Measurements from ENCODE around the gene UBE2E2.

The UBE2E2 gene

GRCh38 chr3:23455775-23456174 lies 252.6 kb downstream of the UBE2E2 start:
- intact Hi-C loops (cut with micrococcal nuclease), result no loop called here
- Mint-ChIP-seq H3K9me3 (peaks cover 8% of the 10 kb centered on the region), H3K4me3 (no peak overlapping the region), H3K36me3 (ENCODE audit: low read depth) (no peaks in the 10 kb centered on the region), H3K27me3 (no peaks in the 10 kb centered on the region), H3K4me1 (ENCODE audit: low read depth) (peaks cover 12% of the 10 kb centered on the region), H3K27ac (no peak overlapping the region)

DNA sequence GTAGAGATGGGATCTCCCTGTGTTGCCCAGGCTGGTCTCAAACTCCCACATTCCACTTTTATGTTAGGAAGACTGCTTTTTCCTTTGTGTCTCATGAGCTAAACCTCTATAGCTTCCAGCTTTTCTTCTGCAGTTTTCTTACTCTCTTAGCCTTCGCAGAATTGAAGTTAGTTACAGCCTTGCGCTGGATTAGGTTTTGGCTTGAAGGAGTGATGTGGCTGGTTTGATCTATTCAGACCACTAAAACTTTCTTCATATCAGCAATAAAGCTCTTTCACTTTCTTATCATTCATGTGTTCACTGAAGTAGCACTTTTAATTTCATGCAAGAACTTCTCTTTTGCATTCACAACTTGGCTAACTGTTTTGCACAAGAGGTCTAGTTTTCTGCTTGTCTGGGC lies 254.6 kb downstream of the UBE2E2 start:
- Mint-ChIP-seq H3K9me3 (peaks cover 8% of the 10 kb centered on the region), H3K27ac (no peak overlapping the region), H3K4me3 (no peak overlapping the region), H3K36me3 (ENCODE audit: low read depth) (no peaks in the 10 kb centered on the region), H3K27me3 (no peaks in the 10 kb centered on the region), H3K4me1 (ENCODE audit: low read depth) (peaks cover 12% of the 10 kb centered on the region)
- intact Hi-C loops (cut with micrococcal nuclease), result no loop called here

DNA sequence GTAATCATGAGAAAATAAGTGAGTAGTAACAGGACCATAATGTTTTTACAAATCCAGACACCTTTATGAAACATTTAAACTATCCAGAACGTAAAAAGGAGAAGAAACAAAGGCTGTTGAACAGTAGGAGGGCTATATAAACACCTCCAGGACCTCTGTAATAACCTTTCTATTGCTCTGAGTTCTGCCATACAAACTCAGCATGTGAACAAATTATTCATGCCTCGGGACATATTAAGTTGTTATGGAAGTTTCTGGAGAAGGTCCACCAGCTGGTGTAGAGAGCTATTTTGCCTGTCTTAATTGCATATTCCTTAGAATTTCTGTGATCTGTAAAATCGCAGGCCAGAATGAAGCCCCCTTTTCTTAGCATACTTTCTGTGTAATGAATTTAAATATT lies 256.3 kb downstream of the UBE2E2 start:
- Mint-ChIP-seq H3K27ac (no peak overlapping the region), H3K36me3 (ENCODE audit: low read depth) (no peaks in the 10 kb centered on the region), H3K9me3 (peaks cover 8% of the 10 kb centered on the region), H3K27me3 (no peaks in the 10 kb centered on the region), H3K4me3 (no peak overlapping the region), H3K4me1 (ENCODE audit: low read depth) (peaks cover 12% of the 10 kb centered on the region)
- intact Hi-C loops (cut with micrococcal nuclease), result no loop called here

DNA sequence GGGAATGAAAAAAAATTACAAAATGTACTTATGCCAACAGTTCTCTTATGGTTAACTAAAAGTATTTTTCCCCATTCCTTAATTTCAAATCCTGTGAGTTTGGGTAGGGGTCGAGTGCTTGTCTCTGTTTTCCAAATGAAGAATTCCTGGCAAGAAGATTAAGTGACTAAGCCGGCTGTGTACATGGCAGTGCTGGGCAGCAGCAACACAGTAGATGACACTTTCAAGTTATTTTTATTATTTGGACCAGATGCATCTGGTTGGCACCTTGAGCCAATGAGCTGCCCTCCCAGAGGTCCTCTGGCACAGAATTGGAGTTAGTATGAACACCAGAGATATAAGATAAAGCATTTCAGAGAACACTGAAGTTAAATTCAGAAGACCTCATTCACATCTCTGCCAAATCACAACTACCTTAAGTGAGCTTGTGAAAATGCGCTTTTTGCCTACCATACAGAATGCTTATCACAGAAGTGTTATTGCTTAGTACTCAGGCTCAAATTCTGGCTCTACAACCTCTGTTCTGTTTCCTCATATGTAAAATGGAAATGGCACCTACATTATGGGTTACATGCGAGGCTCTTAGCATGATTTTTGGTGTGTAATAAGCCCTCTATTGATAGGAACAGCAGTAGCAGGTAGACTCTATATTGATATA lies 256.9 kb downstream of the UBE2E2 start:
- H3K4me1 Mint-ChIP-seq (ENCODE audit: low read depth), result peaks cover 6% of the 10 kb centered on the region
- no peaks in the 10 kb centered on the region for H3K27me3 Mint-ChIP-seq
- H3K4me3 Mint-ChIP-seq, result no peak overlapping the region
- no peaks in the 10 kb centered on the region for H3K36me3 Mint-ChIP-seq (ENCODE audit: low read depth)
- H3K27ac Mint-ChIP-seq, result no peak overlapping the region
- H3K9me3 Mint-ChIP-seq, result peaks cover 8% of the 10 kb centered on the region
- intact Hi-C loops (cut with micrococcal nuclease), result no loop called here

DNA sequence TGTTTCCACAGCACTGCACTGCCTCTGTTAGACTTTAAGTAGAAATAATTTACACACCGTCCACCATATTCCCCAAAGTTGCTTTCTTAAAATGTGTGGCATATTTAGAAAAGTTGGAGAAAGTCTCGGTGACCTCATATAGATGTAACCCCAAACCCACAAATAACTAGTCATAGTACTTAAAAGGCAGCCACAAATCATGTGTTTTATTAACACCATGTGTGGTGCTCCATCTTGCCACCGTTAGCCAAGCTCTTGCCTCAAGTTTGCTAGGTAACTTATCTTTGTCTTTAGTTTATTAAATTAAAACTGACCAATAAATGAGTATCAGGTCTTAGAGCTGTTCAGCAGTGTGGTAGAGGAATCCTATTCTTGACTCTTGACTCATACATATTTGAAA lies 257.9 kb downstream of the UBE2E2 start:
- Mint-ChIP-seq H3K27me3 (no peaks in the 10 kb centered on the region), H3K4me1 (ENCODE audit: low read depth) (peaks cover 6% of the 10 kb centered on the region), H3K4me3 (no peak overlapping the region), H3K36me3 (ENCODE audit: low read depth) (no peaks in the 10 kb centered on the region), H3K27ac (no peak overlapping the region), H3K9me3 (peaks cover 4% of the 10 kb centered on the region)
- intact Hi-C loops (cut with micrococcal nuclease), result no loop called here

DNA sequence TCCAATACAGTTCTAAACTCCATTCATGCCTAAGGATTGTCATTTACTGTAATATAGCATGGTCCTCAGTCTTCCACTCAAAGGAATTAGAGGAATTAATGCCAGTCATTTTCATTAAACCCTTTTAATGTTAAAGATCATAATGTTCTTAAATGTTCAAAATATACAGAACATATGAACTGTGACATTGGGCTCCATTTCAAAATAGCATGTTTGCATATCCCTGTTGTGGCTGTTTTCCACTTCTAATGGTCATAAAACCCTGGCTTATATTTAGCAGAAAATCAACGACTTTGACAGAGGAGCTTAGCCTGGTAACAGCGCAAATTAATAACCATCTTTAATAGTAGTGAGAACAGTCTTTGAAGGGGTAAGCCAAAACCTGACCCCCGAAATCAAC lies 260.7 kb downstream of the UBE2E2 start:
- H3K27me3 Mint-ChIP-seq, result no peaks in the 10 kb centered on the region
- intact Hi-C loops (cut with micrococcal nuclease), result no loop called here
- no peak overlapping the region for H3K27ac Mint-ChIP-seq
- H3K9me3 Mint-ChIP-seq, result peaks cover 18% of the 10 kb centered on the region
- H3K4me1 Mint-ChIP-seq (ENCODE audit: low read depth), result peaks cover 6% of the 10 kb centered on the region
- peaks cover 6% of the 10 kb centered on the region for H3K36me3 Mint-ChIP-seq (ENCODE audit: low read depth)
- H3K4me3 Mint-ChIP-seq, result no peak overlapping the region

- intact Hi-C loops (cut with micrococcal nuclease), result no loop called here
- Mint-ChIP-seq H3K4me1 (ENCODE audit: low read depth) (peaks cover 2% of the 10 kb centered on the region), H3K36me3 (ENCODE audit: low read depth) (peaks cover 6% of the 10 kb centered on the region), H3K27me3 (no peaks in the 10 kb centered on the region), H3K27ac (no peak overlapping the region), H3K4me3 (no peak overlapping the region), H3K9me3 (peaks cover 18% of the 10 kb centered on the region)
These were observed 262.4 kb downstream of the UBE2E2 start for GRCh38 chr3:23465569-23465968.

GRCh38 chr3:23468203-23468602 lies 265.1 kb downstream of the UBE2E2 start:
- Mint-ChIP-seq H3K27me3 (no peaks in the 10 kb centered on the region), H3K4me3 (no peak overlapping the region), H3K36me3 (ENCODE audit: low read depth) (peaks cover 6% of the 10 kb centered on the region), H3K4me1 (ENCODE audit: low read depth) (no peaks in the 10 kb centered on the region), H3K9me3 (peaks cover 18% of the 10 kb centered on the region), H3K27ac (no peak overlapping the region)
- intact Hi-C loops (cut with micrococcal nuclease), result no loop called here

DNA sequence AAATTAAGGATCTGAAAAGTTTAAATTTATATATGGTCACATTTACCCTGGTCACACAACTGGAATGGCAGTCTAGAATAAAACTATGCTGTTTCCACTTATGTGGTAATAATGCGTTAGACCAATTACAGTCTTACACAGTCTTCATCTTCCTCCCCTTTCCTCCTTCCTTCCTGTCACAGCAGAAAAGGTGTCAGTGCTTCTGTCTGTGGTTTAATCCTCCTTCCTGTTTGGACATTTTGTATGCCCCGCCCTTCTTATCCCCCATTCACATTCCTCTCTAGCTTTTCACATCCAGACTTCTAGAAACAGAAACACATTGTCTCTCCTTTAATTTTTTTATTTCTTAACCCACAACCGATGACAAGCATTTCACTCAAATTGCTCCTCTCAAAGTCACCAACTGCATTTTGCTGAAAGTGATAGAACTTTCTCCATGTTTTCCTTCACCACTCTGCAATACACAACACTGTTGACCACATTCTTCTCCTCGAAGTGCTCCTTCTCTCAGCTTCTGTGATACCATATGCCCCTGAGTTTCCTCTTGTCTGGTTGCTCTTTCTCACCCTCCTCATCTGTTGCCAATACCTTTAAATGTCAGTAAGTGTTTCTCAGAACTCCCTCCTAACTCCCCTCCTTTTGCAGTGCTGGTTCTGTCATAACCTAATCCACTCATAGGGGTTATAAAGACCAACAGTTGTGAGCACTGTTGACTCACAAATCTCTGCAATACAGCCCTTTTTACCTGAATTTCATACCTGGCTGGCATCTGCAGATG lies 271.6 kb downstream of the UBE2E2 start:
- no peaks in the 10 kb centered on the region for H3K27me3 Mint-ChIP-seq
- peaks cover 22% of the 10 kb centered on the region for H3K9me3 Mint-ChIP-seq
- peaks cover 8% of the 10 kb centered on the region for H3K4me1 Mint-ChIP-seq (ENCODE audit: low read depth)
- intact Hi-C loops (cut with micrococcal nuclease), result no loop called here
- peaks cover 18% of the 10 kb centered on the region for H3K36me3 Mint-ChIP-seq (ENCODE audit: low read depth)
- H3K27ac Mint-ChIP-seq, result no peak overlapping the region
- H3K4me3 Mint-ChIP-seq, result no peak overlapping the region

GRCh38 chr3:23475446-23475845 lies 272.3 kb downstream of the UBE2E2 start:
- Mint-ChIP-seq H3K4me1 (ENCODE audit: low read depth) (peaks cover 8% of the 10 kb centered on the region), H3K36me3 (ENCODE audit: low read depth) (peaks cover 19% of the 10 kb centered on the region), H3K27ac (no peak overlapping the region), H3K27me3 (no peaks in the 10 kb centered on the region), H3K9me3 (peaks cover 24% of the 10 kb centered on the region), H3K4me3 (no peak overlapping the region)
- intact Hi-C loops (cut with micrococcal nuclease), result no loop called here

DNA sequence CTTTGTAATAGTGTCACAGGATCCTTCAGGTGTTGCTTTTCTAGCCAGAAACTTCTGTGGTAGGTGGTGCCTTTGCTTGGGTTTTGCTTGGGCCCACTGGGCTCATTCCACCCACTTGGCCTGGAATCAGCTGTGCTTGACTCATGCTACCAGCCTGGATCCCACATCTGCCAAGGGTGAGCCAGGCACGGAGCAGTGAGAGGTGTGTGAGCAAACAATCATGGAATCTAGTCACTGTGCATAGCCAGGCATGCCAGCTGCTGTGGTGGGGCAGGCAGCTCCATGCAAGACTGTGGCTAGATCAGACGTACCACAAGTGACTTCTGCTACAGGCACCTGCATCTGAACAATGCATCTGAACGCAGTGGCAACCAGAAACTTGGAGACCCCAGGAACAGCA lies 275.9 kb downstream of the UBE2E2 start:
- intact Hi-C loops (cut with micrococcal nuclease), result no loop called here
- Mint-ChIP-seq H3K36me3 (ENCODE audit: low read depth) (peaks cover 22% of the 10 kb centered on the region), H3K9me3 (peaks cover 25% of the 10 kb centered on the region), H3K27me3 (no peaks in the 10 kb centered on the region), H3K27ac (no peak overlapping the region), H3K4me1 (ENCODE audit: low read depth) (peaks cover 8% of the 10 kb centered on the region), H3K4me3 (no peak overlapping the region)

DNA sequence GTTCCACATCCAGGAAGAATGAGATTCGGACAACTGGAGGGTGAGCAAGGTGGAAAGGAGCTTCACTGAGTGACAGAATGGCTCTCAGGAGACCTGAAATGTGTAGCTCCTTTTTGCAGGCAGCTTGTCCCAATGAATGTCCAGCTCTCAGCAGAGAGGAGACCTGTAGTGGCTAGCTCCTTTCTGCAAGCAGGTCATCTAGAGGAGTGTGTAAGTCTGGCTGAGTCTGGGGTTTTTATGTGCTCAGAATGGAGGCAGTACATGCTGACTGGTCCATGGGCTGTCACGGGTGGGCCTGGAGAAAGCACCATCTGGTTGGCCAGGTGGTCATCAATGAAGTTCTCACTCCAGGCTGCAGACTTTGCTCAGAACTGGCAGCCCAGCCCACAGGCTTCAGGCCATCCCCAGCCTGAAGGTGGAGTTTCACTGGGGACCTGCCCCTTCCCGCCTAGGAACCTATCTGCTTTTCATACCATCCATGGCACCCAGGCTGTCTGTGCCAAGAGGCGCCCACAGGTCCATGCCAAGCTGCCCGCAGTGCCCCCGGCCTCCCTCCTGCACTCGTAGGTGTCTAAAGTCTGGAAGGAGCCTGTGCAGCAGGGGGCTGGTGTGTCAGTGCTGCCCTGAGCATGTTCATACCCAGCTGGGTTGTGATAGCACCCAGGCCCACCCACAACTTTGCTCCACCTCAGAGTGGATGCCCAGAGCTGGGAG lies 276.6 kb downstream of the UBE2E2 start:
- no peak overlapping the region for H3K27ac Mint-ChIP-seq
- H3K4me1 Mint-ChIP-seq (ENCODE audit: low read depth), result peaks cover 4% of the 10 kb centered on the region
- intact Hi-C loops (cut with micrococcal nuclease), result no loop called here
- H3K36me3 Mint-ChIP-seq (ENCODE audit: low read depth), result peaks cover 29% of the 10 kb centered on the region
- peaks cover 32% of the 10 kb centered on the region for H3K9me3 Mint-ChIP-seq
- no peak overlapping the region for H3K4me3 Mint-ChIP-seq
- H3K27me3 Mint-ChIP-seq, result no peaks in the 10 kb centered on the region

GRCh38 chr3:23480329-23480714 lies 277.2 kb downstream of the UBE2E2 start:
- Mint-ChIP-seq H3K27ac (no peak overlapping the region), H3K4me3 (no peak overlapping the region), H3K9me3 (peaks cover 35% of the 10 kb centered on the region), H3K36me3 (ENCODE audit: low read depth) (peaks cover 30% of the 10 kb centered on the region), H3K4me1 (ENCODE audit: low read depth) (no peaks in the 10 kb centered on the region), H3K27me3 (no peaks in the 10 kb centered on the region)
- intact Hi-C loops (cut with micrococcal nuclease), result no loop called here

- Mint-ChIP-seq H3K36me3 (ENCODE audit: low read depth) (peaks cover 38% of the 10 kb centered on the region), H3K4me1 (ENCODE audit: low read depth) (no peaks in the 10 kb centered on the region), H3K9me3 (peaks cover 43% of the 10 kb centered on the region), H3K27me3 (no peaks in the 10 kb centered on the region), H3K4me3 (no peak overlapping the region), H3K27ac (no peak overlapping the region)
- intact Hi-C loops (cut with micrococcal nuclease), result no loop called here
These were observed 278.0 kb downstream of the UBE2E2 start for GRCh38 chr3:23481011-23481615.
